ENCODE measurements around the gene VGLL4. TPM values are rescaled to one million over a fixed set of nuclear protein-coding genes. Genes with fewer than 3 reads are reported as not detected.

The VGLL4 gene
- total RNA-seq, 1 donor from 2014 or later, result 111 TPM

DNA sequence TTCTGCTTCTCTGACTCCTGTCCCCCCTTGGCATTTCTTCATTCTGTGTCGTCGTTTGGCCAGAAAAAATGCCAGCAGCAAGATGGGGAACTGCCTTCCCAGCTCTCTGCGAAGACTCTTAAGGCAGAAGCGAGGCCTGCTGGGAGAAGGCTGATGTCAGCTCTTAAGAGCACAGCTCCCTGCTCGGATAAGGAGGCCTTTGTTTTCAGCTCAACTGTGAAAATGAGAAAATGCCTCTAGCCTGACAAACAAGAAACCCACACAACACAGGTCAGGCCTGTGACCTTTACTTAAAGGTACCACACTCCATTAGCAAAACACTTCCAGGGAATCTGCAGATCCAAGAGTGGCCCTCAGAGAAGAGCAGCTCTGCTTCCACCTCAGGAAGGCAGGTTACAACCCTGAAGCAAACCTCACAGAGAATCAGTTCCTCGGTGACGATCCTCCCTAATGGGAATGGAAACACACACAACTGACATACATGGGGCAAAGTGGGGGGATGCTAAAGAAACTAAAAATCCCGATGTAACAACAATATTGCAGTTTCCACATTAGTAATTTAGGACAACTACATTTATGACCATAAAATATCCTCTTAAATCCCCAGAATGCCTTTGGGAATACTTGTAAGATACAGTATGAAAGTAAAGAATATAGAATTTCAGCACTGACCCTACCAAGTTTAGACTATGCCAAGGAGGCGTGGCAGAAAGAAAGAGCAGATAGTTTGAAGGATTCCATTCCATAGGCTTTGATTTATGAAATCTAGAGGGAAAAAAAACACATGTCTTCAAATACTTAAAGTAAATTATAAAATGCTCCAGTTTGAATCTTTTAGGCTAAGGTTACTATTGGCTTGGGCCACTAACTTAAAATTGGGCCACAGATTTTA lies 52.1 kb downstream of the VGLL4 start:
- Mint-ChIP-seq H3K4me1 (ENCODE audit: unreplicated experiment) (peaks cover 73% of the 10 kb centered on the region), H3K36me3 (peaks cover 44% of the 10 kb centered on the region), H3K9me3 (no peaks in the 10 kb centered on the region), H3K27me3 (no peaks in the 10 kb centered on the region), H3K27ac (peak overlapping the region; percentile 91), H3K4me3 (peak overlapping the region; percentile 72)
- TF ChIP-seq, protein P1, sequence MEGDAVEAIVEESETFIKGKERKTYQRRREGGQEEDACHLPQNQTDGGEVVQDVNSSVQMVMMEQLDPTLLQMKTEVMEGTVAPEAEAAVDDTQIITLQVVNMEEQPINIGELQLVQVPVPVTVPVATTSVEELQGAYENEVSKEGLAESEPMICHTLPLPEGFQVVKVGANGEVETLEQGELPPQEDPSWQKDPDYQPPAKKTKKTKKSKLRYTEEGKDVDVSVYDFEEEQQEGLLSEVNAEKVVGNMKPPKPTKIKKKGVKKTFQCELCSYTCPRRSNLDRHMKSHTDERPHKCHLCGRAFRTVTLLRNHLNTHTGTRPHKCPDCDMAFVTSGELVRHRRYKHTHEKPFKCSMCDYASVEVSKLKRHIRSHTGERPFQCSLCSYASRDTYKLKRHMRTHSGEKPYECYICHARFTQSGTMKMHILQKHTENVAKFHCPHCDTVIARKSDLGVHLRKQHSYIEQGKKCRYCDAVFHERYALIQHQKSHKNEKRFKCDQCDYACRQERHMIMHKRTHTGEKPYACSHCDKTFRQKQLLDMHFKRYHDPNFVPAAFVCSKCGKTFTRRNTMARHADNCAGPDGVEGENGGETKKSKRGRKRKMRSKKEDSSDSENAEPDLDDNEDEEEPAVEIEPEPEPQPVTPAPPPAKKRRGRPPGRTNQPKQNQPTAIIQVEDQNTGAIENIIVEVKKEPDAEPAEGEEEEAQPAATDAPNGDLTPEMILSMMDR (conservative IDR thresholded peaks at IDR 0.05), result no peak
- DNase-seq (ENCODE audit: extremely low spot score, unreplicated experiment), result no peak

DNA sequence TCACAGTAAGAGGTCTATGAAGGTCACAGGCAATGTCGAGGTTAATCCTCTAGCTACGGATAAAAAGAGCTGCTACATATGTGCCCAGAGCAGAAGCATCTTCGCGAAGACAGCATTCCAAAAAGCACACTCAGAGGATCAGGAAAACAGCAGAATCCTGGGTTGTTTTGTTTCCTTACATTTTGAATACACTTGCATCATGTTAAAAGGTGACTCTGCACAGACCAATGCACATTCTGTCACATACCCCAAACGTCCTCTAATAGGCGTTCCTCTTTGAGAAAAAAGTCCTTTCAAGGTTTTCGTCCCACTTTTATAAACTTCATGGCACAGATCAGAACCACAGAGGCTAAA lies 52.7 kb downstream of the VGLL4 start:
- DNase-seq (ENCODE audit: extremely low spot score, unreplicated experiment), result no peak
- Mint-ChIP-seq H3K36me3 (peaks cover 45% of the 10 kb centered on the region), H3K9me3 (no peaks in the 10 kb centered on the region), H3K27me3 (no peaks in the 10 kb centered on the region), H3K4me3 (peak overlapping the region; percentile 72), H3K4me1 (ENCODE audit: unreplicated experiment) (peaks cover 76% of the 10 kb centered on the region), H3K27ac (peak overlapping the region; percentile 91)
- TF ChIP-seq, protein P1 (conservative IDR thresholded peaks at IDR 0.05), result no peak

DNA sequence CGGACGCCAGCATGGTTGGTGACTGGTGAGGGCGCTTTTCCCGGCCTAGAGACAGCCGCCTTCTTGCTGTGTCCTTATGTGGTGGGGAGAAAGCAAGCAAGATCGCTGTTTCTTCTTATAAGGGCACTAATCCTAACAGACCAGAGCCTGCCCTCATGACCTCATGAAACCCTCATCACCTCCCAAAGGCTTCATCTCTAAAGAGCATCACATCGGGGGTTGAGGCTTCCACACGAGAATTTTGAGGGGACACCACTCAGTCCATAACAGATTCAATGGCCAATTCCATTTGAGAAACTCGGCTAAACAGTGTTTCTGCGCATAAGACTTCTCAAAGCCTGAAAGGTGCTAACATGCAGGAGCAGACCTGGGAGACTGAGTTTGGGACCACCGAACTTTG lies 54.0 kb downstream of the VGLL4 start:
- Mint-ChIP-seq H3K36me3 (peaks cover 48% of the 10 kb centered on the region), H3K4me1 (ENCODE audit: unreplicated experiment) (peaks cover 89% of the 10 kb centered on the region), H3K4me3 (no peak overlapping the region), H3K9me3 (no peaks in the 10 kb centered on the region), H3K27ac (peak overlapping the region; percentile 91), H3K27me3 (no peaks in the 10 kb centered on the region)
- TF ChIP-seq, protein P1 (conservative IDR thresholded peaks at IDR 0.05), result no peak
- DNase-seq (ENCODE audit: extremely low spot score, unreplicated experiment), result no peak

DNA sequence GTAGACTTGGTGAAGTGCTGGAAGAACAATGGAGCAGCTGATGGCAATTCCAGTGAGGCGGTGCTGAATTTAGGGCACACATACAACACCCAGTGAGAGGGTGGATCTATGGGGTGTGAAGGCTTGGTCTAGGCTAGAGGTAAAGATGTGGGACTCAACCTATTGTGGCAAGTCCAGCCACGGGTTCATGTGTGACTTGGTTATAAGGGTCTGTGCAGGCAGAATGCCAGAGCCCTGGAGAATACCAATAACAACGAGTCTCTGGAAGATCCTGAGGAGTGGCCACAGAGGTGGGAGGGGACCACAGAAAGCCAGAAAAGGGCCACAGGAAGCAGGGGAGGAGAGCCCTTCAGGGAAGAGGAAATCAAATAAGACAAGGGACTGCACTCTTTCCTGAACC lies 55.0 kb downstream of the VGLL4 start:
- no peaks in the 10 kb centered on the region for H3K27me3 Mint-ChIP-seq
- peak overlapping the region; percentile 61 for H3K4me3 Mint-ChIP-seq
- TF ChIP-seq, protein P1 (conservative IDR thresholded peaks at IDR 0.05), result no peak
- H3K4me1 Mint-ChIP-seq (ENCODE audit: unreplicated experiment), result peaks cover 91% of the 10 kb centered on the region
- H3K9me3 Mint-ChIP-seq, result no peaks in the 10 kb centered on the region
- no peak for DNase-seq (ENCODE audit: extremely low spot score, unreplicated experiment)
- H3K36me3 Mint-ChIP-seq, result peaks cover 47% of the 10 kb centered on the region
- H3K27ac Mint-ChIP-seq, result peak overlapping the region; percentile 37

DNA sequence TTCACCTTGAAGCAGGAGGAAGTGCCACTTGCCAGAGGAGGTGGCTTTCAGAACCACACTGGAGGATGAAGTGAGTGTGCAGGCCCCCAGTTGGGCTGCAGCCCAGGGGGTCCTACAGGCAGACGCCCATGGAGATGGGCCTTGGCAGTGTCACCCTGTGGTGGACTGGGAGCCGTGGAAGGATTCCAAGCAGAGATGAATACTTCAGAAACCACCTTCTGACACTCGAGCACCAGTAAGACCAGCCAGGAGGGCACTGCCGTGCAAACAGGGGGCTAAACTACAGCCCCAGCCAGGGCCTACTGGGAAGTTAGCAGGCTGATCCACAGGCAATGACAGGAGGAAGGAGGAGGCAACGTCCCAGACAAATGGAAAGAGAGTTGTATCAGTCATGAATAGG lies 55.4 kb downstream of the VGLL4 start:
- peak overlapping the region; percentile 61 for H3K4me3 Mint-ChIP-seq
- H3K36me3 Mint-ChIP-seq, result peaks cover 44% of the 10 kb centered on the region
- peaks cover 91% of the 10 kb centered on the region for H3K4me1 Mint-ChIP-seq (ENCODE audit: unreplicated experiment)

More for the DNA sequence above, 55.4 kb downstream of the VGLL4 start:
- TF ChIP-seq, protein P1 (conservative IDR thresholded peaks at IDR 0.05), result no peak
- DNase-seq (ENCODE audit: extremely low spot score, unreplicated experiment), result no peak
- H3K27me3 Mint-ChIP-seq, result no peaks in the 10 kb centered on the region
- H3K9me3 Mint-ChIP-seq, result no peaks in the 10 kb centered on the region
- peak overlapping the region; percentile 37 for H3K27ac Mint-ChIP-seq
